ENCODE data around the gene MORN4. TPM values are rescaled to one million over a fixed set of nuclear protein-coding genes. Genes with fewer than 3 reads are reported as not detected.

MORN4 gene
- total and polyA plus RNA-seq, 2 of the 13 experiments (the other 11 are each of a cell fraction or from before 2014, with no cell fraction given) = 3.4 to 9.1 TPM

DNA sequence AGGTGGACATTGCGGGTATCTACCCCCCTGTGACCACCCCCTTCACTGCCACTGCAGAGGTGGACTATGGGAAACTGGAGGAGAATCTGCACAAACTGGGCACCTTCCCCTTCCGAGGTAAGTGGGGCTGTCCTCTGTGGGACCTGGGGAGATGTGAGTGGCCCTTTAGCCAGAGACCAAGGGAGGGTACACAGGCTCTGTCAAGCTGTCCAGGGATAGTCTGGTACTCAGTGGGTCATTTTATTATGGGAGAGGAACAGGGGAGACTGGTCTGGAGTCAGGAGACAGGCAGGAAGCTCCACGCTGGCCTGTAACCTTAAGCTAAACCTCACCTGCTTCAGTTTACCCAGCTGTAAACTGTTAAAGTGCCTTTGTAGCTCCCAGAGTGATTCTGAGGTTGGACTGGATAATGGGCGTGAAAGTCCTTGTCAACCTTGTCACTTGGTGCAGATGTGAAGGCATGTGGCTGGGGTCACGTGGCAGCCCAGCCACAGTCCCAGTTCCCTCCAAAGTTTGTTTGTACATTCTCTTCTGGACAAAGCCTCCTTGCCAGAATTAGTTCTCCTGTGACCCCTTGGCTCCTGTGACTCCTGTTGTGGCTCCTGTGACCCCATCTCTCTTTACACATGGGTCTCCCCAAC is 48.4 kb downstream of the MORN4 start (continued):
- TF ChIP-seq EZH2 (conservative IDR thresholded peaks at IDR 0.05; ENCODE audit: low read depth, low read length) (no peak), ZSCAN12 (CRISPR knock-in tag; IDR thresholded peaks at IDR 0.05) (no peak), YEATS4 (CRISPR knock-in tag; IDR thresholded peaks at IDR 0.05; ENCODE audit: borderline replicate concordance) (no peak), HDAC6 (IDR thresholded peaks at IDR 0.05; ENCODE audit: low read depth, low read length) (no peak), ZNF570 (CRISPR knock-in tag; IDR thresholded peaks at IDR 0.05; ENCODE audit: borderline replicate concordance) (no peak), ZNF30 (CRISPR knock-in tag; IDR thresholded peaks at IDR 0.05) (0 out of 2 replicates have a peak, but pooled peaks have one; percentile 16), NCOA5 (CRISPR knock-in tag; IDR thresholded peaks at IDR 0.05) (no peak), HNRNPLL (IDR thresholded peaks at IDR 0.05; ENCODE audit: low read depth, low read length, poor library complexity, severe bottlenecking) (no peak), ZNF773 (CRISPR knock-in tag; IDR thresholded peaks at IDR 0.05; ENCODE audit: borderline replicate concordance) (no peak), SNAPC4 (CRISPR knock-in tag; IDR thresholded peaks at IDR 0.05) (no peak), ZNF614 (CRISPR knock-in tag; IDR thresholded peaks at IDR 0.05; ENCODE audit: borderline replicate concordance) (0 out of 2 replicates have a peak, but pooled peaks have one; percentile 42), MAZ (IDR thresholded peaks at IDR 0.05; ENCODE audit: borderline replicate concordance, low read depth, low read length) (no peak), MAZ (CRISPR knock-in tag; IDR thresholded peaks at IDR 0.05; ENCODE audit: low read depth) (no peak), NFRKB (IDR thresholded peaks at IDR 0.05) (no peak), PAX8 (CRISPR knock-in tag; IDR thresholded peaks at IDR 0.05; ENCODE audit: borderline replicate concordance) (no peak), FOXO1 (CRISPR knock-in tag; IDR thresholded peaks at IDR 0.05) (no peak), NFATC3 (CRISPR knock-in tag; IDR thresholded peaks at IDR 0.05) (no peak), DPF2 (CRISPR knock-in tag; IDR thresholded peaks at IDR 0.05; ENCODE audit: borderline replicate concordance, low read depth) (no peak), MXI1 (IDR thresholded peaks at IDR 0.05; ENCODE audit: borderline replicate concordance, low read depth, low read length) (peak; percentile 17; the same call in 1 of the 3 replicates), ZNF580 (CRISPR knock-in tag; IDR thresholded peaks at IDR 0.05; ENCODE audit: borderline replicate concordance, low read depth) (0 out of 2 replicates have a peak, but pooled peaks have one; percentile 31), BORCS8-MEF2B (CRISPR knock-in tag; IDR thresholded peaks at IDR 0.05) (no peak)
- TF ChIP-seq, protein P1, sequence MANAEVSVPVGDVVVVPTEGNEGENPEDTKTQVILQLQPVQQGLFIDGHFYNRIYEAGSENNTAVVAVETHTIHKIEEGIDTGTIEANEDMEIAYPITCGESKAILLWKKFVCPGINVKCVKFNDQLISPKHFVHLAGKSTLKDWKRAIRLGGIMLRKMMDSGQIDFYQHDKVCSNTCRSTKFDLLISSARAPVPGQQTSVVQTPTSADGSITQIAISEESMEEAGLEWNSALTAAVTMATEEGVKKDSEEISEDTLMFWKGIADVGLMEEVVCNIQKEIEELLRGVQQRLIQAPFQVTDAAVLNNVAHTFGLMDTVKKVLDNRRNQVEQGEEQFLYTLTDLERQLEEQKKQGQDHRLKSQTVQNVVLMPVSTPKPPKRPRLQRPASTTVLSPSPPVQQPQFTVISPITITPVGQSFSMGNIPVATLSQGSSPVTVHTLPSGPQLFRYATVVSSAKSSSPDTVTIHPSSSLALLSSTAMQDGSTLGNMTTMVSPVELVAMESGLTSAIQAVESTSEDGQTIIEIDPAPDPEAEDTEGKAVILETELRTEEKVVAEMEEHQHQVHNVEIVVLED (CRISPR knock-in tag; IDR thresholded peaks at IDR 0.05; ENCODE audit: borderline replicate concordance) = no peak
- TF ChIP-seq, protein P2, sequence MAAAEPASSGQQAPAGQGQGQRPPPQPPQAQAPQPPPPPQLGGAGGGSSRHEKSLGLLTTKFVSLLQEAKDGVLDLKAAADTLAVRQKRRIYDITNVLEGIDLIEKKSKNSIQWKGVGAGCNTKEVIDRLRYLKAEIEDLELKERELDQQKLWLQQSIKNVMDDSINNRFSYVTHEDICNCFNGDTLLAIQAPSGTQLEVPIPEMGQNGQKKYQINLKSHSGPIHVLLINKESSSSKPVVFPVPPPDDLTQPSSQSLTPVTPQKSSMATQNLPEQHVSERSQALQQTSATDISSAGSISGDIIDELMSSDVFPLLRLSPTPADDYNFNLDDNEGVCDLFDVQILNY (CRISPR knock-in tag; conservative IDR thresholded peaks at IDR 0.05) = no peak

All from HepG2 (cell line).